Erythroblast (primary cell): Measurements from ENCODE around the gene OSTM1.

Experiments used
- DNase-seq, 2 experiments: peaks; one replicate each; lab custom pipeline; 2025; lab: John Stamatoyannopoulos, UW
- GATA1 ChIP-seq: IDR thresholded peaks from 2 replicates; pipeline ENCODE4 v1.6.1; 2011; ENCODE audit warnings: low read depth, mild to moderate bottlenecking, control low read depth, low read length, moderate library complexity
- POLR2A ChIP-seq: IDR thresholded peaks from 2 replicates; pipeline ENCODE4 v1.6.1; 2011; ENCODE audit warnings: mild to moderate bottlenecking, low read length

The OSTM1 gene

GRCh38 chr6:108114841-108115597 is 40.5 kb upstream of the OSTM1 start:
- DNase-seq, result peak; percentile 20 to 42
- no peak for TF ChIP-seq POLR2A
- no peak for TF ChIP-seq GATA1

- DNase-seq, result peak; percentile 39 to 55
- TF ChIP-seq POLR2A, result no peak
- no peak for TF ChIP-seq GATA1
Measured at GRCh38 chr6:108113557-108114519, 39.3 kb upstream of the OSTM1 start.

- no peak for DNase-seq
- no peak for TF ChIP-seq GATA1
- no peak for TF ChIP-seq POLR2A
Measured at GRCh38 chr6:108108374-108108773, 33.8 kb upstream of the OSTM1 start.

GRCh38 chr6:108107102-108107501 is 32.6 kb upstream of the OSTM1 start:
- DNase-seq, result no peak
- no peak for TF ChIP-seq POLR2A
- TF ChIP-seq GATA1, result no peak

- DNase-seq, result no peak
- TF ChIP-seq GATA1, result no peak
- no peak for TF ChIP-seq POLR2A
Measured at GRCh38 chr6:108106694-108107093, 32.2 kb upstream of the OSTM1 start.

GRCh38 chr6:108106261-108106660 is 31.7 kb upstream of the OSTM1 start:
- TF ChIP-seq GATA1, result no peak
- no peak for TF ChIP-seq POLR2A
- DNase-seq, result no peak

GRCh38 chr6:108105571-108105970 is 31.0 kb upstream of the OSTM1 start:
- no peak for TF ChIP-seq GATA1
- TF ChIP-seq POLR2A, result no peak
- no peak for DNase-seq

- no peak for DNase-seq
- TF ChIP-seq GATA1 (no peak), POLR2A (no peak)
Measured at GRCh38 chr6:108102965-108103364, 28.4 kb upstream of the OSTM1 start.

- DNase-seq, result no peak
- no peak for TF ChIP-seq GATA1
- TF ChIP-seq POLR2A, result no peak
Measured at GRCh38 chr6:108100003-108100402, 25.5 kb upstream of the OSTM1 start.

- DNase-seq, result no peak
- TF ChIP-seq GATA1, result no peak
- TF ChIP-seq POLR2A, result no peak
Measured at GRCh38 chr6:108097882-108098281, 23.3 kb upstream of the OSTM1 start.

GRCh38 chr6:108093781-108094300 is 19.3 kb upstream of the OSTM1 start:
- TF ChIP-seq POLR2A (no peak), GATA1 (no peak)
- DNase-seq, result no peak

GRCh38 chr6:108091288-108091687 is 16.7 kb upstream of the OSTM1 start:
- no peak for DNase-seq
- no peak for TF ChIP-seq GATA1

- TF ChIP-seq POLR2A (no peak), GATA1 (no peak)
- no peak for DNase-seq
Measured at GRCh38 chr6:108083349-108083748, 8.8 kb upstream of the OSTM1 start.

- TF ChIP-seq GATA1, result no peak
- no peak for TF ChIP-seq POLR2A
- DNase-seq, result no peak
Measured at GRCh38 chr6:108082539-108082938, 8.0 kb upstream of the OSTM1 start.
